Raji (cell line): ENCODE data around the gene BARX2.

Experiments
- POLR2A ChIP-seq: IDR thresholded peaks from 2 replicates; pipeline ENCODE4 v1.6.1; 2011; ENCODE audit warnings: low read depth, low read length, control low read depth; ENCODE audit not compliant: insufficient read depth

Gene BARX2

GRCh38 chr11:129460714-129461113, 85.1 kb downstream of the BARX2 start:
- TF ChIP-seq POLR2A = no peak

- no peak for TF ChIP-seq POLR2A
Observed at GRCh38 chr11:129484068-129484467, 108.4 kb downstream of the BARX2 start.

GRCh38 chr11:129489249-129489648, 113.6 kb downstream of the BARX2 start:
- no peak for TF ChIP-seq POLR2A

- TF ChIP-seq POLR2A = no peak
Observed at GRCh38 chr11:129490004-129490403, 114.4 kb downstream of the BARX2 start.

GRCh38 chr11:129493746-129494145, 118.1 kb downstream of the BARX2 start:
- no peak for TF ChIP-seq POLR2A
